NCI-H1417 treated with DMSO at 0.1 percent for 48 hours (cell line): ENCODE data around the gene DUSP1.
"Not testable (repeated sequence)": the region's sequence is repeated elsewhere in the genome, so short reads cannot be mapped to it uniquely, and the experiment has no call there.

Experiments used
- DNase-seq: peaks from one replicate; lab custom pipeline; 2025; lab: John Stamatoyannopoulos, UW

DUSP1 gene, protein sequence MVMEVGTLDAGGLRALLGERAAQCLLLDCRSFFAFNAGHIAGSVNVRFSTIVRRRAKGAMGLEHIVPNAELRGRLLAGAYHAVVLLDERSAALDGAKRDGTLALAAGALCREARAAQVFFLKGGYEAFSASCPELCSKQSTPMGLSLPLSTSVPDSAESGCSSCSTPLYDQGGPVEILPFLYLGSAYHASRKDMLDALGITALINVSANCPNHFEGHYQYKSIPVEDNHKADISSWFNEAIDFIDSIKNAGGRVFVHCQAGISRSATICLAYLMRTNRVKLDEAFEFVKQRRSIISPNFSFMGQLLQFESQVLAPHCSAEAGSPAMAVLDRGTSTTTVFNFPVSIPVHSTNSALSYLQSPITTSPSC

DNA sequence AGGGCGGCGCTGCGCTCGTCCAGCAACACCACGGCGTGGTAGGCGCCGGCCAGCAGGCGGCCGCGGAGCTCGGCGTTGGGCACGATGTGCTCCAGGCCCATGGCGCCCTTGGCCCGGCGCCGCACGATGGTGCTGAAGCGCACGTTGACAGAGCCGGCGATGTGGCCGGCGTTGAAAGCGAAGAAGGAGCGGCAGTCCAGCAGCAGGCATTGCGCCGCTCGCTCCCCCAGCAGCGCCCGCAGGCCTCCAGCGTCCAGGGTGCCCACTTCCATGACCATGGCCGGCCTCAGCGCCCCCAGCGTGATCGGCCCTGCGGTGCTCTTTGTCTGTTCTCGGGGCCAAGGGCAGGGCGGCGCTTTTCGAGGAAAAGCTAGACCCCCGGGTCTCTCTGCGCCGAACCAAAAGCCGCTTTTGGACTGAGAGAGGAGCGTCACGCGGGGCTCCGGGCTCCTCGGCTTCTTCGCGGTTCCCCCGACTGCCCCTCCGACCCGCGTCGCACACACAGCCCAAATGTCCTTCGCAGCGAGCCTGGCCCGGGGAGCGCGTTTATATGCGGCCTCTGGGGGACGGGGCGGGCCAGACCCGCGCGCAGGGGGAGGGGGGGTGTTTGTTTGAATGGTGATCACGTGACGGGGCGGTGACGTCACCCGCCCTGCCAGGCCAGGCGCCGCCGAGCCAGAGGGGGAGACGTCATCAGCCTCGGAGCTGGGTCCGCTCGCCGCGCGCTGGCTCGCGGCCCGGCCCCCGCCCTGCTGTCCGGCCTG, at the start of gene DUSP1:
Gene DUSP1, minus strand, starts transcription at position 521 of the 764 bp plus-strand sequence. Its CDS starts 243 bp downstream, at position 278.
- DNase-seq, result peak; percentile 21

DNA sequence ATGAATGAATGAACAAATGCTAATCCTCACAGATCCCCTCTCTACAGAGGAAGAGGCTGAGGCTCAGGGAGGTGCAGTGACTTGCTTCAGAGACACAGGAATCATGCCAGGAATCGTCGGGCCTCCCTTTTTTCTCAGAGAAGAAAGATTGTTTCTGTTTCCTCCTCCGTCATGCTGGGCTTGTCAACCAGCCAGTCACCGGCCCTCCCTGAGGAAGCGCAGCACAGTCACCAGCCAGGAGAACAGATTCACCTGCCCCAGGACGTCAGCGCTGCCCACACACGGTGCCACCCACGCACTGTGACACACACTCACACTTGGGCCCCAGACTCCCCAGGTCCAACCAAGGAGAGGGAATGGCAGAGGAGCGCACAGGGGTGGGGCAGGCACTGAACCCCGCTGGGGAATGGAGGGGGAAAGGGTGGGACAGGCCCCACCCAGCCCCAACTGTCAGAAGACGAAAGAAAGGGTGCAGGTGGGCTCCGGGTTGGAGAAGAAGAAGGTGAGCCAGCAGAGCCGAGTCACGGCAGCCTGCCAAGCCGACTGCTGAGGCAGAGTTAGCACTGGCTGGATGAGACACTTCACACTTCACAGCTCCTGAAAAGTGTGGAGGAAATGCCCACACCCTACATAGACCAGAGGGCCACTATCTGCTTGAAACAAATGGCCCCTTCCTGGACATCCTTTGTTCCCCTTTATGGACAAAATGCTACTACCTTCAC, 49.2 kb upstream of the DUSP1 start:
- no peak for DNase-seq

DNA sequence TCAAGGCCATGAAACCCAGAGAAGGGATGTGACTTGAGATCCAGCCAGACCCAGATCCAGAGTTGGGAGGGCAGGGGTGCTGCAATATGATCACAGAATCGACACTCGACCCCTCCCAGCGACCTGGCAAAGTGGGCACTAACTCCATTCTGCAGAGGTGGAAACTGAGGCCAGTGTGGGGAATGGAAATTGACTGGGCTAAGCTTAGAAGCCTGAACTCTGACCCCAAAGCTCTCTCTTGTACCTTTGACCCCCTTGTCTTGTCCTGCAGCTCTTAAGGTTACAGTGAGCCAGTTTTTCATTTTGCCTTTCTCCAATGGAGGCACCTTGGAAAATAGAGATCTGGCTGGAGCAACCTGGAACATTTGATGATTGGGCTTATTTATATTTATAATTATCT, 48.6 kb upstream of the DUSP1 start:
- DNase-seq, result no peak

DNA sequence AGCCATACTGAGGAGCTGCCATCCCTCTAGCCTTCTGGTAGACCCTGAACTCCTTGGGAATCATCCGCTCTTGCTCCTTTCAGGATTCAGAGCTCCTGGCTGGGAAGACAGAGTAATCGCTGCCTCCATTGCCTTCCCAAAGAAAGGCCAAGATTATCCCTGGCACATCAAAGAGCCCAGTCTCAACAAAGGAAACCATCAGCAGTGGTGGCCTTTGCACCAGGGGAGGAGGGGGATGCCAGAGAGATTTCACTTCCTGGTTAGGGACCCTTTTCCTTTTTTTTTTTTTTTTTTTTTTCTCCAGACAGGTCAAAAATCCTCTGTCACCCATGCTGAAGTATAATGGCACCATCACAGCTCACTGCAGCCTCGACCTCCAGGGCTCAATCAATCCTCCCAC, 47.1 kb upstream of the DUSP1 start:
- no peak for DNase-seq

DNA sequence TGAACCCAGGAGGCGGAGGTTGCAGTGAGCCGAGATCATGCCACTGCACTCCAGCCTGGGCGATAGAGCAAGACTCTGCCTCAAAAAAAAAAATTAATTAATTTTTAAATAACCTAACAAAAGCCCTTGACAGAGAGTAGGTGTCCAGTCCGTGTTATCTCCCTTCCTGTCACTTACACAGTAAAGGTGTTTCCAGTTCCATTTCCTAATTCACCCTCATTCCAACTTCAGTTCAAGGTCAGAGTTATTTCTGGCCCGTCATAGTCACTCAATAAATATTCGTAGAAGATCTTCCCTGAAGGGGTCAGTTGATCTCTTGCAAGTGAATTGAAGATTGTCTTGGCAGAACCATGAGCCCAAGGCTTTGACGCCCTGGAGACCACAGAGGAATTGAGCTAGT, 46.7 kb upstream of the DUSP1 start:
- no peak for DNase-seq

DNA sequence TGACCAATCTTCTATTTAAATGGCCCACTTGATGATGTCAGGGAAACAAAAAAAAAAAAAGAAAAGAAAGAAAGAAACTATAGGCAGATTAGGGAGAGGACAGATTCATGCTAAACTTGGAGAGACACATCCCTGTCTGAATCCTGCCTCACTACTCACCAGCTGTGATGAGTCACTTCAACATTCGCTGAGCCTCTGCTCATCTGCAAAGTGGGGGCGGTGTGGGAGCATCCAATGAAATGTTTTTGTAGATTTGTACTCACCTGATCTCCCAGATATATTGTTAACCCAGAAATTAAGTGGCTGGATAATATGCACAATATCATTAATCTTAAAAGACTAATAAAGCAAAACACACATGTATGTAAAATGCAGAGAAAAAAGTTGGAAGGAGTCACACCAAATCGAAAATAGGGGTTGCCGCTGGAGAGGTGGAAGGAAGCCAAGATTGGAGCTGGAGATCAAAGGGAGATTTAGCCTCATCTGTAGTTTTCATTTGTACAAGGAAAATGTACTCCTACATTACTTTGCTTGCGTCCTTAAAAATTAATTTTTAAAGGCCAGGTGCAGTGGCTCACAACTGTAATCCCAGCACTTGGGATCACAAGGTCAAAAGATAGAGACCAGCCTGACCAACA, 46.0 kb upstream of the DUSP1 start:
- no peak for DNase-seq

DNA sequence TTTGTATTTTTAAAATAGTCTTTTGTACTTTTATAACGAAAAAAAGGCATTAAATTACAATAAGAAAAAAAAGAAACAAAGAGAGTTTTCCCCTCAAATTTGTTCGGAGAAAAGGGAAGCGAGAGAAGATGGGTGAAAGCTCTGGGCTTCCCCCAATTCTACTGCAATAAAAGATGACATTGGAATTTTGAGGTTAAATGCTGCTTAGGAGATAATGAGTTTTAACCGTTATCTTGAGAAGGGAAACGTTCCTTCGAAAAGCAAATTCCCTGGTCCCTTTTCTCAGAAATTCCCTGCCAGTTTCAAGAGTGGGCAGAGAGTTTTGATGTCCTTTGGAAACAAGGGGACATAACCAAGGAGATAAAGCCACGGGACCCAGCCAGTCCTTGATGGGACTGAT, 44.6 kb upstream of the DUSP1 start:
- no peak for DNase-seq

DNA sequence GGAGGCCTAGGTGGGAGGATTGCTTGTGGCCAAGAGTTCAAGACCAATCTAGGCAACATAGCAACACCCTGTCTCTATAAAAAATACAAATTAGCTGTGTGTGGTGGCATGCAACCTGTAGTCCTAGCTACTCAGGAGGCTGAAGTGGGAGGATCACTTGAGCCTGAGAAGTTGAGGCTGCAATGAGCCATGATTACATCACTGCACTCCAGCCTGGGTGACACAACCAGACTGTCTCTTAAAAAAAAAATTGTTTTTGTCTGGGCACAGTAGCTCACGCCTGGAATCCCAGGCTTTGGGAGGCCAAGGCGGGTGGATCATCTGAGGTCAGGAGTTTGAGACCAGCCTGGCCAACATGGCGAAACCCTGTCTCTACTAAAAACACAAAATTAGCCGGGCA, 40.0 kb upstream of the DUSP1 start:
- DNase-seq, result not testable (repeated sequence)

DNA sequence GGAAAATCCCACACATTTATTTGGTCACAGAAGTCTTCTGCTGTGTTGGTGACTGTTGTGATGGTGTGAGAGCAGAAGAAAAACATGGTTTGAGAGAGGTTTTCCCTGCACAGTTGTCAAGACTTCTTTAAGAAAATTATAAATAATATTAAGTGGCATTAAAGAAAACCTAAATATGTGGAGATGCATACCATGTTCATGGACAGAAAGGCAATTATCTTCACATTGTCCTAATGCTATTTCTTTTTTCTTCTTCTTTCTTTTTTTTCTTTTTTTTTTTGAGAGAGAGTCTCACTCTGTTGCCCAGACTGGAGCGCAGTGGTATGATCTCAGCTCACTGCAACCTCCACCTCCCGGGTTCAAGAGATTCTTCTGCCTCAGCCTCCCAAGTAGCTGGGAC, 38.8 kb upstream of the DUSP1 start:
- no peak for DNase-seq

DNA sequence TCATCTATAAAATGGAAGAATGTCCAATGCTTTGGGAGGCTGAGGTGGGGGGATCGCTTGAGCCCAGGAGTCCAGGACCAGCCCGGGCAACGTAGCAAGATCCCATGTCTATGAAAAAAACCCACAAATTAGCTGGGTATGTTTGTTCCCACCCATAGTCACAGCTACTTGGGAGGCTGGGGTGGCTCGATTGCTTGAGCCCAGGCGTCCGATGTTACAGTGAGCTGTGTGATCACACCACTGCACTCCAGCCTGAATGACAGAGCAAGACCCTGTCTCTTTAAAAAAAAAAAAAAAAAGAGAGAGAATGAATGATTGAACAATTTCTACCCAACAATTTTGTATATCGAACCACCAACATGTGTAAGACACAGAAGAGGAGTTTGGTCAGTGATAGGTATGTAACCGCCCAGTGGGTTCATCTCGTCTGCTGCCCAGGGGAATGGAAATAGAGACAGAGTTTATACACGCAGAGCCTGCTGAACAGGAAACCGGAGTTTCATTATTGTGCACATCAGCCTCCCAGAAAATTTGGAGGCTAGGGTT, 36.8 kb upstream of the DUSP1 start:
- DNase-seq, result no peak

DNA sequence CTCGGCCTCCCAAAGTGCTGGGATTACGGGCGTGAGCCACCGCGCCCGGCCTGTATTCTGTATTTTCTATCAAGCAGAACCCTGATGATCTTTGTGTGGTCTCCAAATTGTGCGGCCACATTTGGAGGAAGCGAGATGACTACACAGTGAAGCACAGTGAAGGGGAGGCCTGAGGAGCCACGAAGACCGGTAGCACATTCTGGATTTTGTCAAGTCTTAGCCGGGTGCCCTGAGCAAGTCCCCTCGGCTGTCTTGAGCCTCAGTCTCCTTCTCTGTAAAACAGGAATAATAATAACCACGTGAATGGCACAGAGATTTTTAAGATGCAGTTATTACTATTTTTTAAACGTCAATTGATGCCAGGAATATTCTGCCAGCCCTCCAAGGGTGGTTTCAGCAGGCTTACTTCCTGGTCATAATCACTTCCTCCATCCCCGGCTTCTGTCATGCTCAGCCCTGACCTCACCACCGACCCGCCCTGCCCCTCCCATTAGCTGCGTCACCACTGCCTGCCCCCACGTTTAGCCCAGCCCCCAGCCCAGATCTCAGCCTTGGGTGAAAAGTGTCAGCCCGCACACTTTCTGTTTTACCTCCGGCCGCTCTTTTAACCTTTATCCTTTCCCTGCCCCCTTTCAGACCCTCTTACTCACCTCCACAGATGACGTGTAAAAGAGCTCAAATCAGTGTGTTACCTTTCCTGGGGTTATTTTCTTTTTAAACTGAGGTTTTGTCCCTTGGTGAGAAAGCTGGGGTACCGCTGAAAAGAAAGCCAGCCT, 36.1 kb upstream of the DUSP1 start:
- no peak for DNase-seq

DNA sequence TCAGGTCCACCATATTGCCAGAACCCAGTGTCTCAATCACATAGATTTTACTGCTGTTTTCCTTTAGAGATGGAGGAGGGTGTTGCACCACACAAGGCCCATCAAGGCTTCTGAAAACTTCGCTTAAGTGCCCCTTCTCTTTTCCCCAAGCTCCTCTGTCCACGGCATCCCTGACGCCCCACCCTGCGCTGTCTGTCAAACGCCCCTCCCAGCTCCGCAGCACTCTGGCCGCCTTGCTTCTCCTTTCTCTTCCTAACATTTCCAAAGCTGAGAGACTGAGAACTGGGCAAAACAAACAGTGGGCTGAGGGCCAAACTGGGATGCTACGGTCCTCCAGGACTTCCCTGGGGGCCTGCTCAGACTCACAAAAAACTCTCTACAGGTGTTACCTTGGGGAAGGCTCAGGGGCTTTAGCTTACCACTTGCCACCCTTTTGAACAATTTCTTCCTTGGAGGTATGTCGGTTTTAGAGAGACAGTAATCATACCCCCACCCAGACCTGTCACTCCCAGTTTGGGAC, 34.8 kb upstream of the DUSP1 start:
- no peak for DNase-seq

DNA sequence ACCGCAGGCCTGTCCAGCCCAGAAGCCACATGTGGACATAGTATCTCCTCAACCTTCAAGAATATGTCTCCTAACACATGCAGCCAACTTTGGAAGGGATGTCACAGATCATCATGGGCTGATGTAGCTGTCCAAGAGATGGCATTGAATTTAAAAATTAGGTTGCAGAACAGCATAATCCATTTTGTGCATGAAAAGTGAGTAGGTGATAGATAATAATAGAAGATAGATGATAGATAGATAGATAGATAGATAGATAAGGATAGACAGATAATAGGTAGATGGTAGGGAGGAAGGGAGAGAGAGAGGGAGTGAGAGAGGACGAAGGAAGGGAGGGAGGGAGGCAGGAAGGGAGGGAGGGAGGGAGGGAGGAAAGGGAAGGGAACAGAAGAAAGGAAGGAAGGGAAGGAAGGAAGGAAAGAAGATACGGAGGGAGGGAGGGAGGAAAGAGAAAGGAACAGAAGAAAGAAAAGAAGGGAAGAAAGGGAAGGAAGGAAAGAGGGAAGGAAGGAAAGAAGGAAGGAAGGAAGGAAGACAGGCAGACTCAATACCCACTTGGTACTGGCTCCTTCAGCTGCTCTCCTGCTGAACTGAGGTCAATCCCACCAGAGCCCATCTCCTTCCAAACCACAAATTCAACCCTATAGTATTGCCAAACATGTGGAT, 34.2 kb upstream of the DUSP1 start:
- no peak for DNase-seq

DNA sequence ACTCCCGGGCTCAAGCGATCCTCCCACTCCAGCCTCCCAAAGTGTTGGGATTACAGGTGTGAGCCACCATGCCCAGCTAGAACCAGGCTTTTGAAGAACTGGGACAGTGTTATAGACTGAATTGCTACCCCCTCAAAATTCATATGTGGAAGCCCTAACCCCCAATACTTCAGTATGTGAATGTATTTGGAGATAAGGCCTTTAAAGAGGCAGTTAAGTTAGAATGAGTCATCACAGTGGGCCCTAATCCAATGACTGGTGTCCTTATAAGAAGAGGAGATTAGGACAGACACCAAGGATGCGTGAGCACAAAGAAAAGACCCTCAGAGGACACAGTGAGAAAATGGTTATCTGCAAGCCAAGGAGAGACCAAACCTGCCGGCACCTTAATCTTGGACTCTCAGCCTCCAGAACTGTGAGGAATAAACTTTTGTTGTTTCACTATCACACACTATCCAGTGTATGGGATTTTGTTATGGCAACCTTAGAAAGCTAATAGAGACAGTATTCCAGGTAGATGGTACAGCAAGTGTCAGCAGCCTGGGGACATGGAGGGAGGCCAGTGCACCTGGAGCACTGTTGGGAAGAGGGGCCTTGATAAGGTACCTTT, 31.7 kb upstream of the DUSP1 start:
- DNase-seq, result no peak

DNA sequence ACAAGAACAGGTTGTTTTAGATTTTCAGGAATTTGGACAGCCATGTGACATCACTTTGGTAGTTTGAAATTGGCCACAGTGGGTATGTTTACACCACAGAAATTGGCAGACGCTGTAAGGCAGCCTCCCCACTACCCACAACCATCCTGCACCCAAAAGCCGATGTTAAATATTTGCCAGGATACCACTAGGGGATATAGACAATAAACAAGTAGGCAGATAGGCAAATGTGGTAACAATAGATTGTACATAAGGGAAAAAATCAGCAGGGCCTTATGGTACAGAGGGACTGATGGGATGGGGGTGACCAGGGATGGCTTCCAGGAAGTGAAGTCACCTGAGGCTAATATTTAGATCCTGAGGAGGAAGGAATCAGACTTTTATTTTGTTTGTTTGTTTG, 31.1 kb upstream of the DUSP1 start:
- DNase-seq, result no peak

DNA sequence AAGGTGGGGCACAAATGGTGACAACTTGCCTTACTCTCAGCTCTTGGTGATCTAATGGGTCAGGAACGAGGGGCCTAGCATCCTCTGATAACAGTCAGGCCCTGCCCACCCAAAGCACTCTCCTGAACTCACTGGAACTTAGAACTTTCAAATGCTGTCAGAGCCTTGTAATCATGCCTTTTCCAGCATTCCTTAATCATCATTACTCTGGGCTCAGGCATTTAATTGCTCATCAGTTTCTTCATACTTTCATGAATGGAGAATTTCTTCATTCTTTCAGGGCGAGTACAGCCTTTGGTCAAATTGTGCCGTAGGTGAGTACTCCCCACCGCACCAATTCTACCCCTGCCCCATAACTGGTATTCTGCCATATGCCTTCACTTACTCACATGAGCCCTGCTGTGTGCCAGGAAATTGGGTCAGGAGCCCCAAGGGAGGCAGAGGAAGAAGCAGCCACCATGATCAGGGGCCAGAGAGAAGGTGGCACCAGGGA, 30.2 kb upstream of the DUSP1 start:
- no peak for DNase-seq

DNA sequence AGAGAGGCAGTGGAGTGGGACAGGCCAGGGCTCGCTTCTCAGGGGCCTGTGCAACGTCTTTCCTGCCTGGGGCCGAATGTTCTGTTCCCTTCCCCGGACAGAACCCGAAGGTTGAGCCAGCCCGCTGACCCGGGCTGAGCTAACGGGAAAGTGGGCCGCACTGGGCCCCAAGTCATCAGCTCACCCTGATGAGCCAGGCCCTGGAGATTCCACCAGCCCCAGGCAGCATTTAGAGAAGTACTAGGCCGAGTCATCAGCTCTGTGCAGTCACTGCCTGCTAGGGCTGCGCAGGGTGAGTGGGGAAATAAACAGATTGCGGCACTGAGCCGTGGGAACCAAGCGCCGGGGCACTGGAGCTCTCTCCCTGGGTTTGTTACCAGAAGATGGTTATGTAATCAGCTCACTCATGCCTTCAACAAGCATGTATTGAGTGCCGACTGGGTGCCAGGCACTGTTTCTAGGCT, 29.1 kb upstream of the DUSP1 start:
- no peak for DNase-seq

DNA sequence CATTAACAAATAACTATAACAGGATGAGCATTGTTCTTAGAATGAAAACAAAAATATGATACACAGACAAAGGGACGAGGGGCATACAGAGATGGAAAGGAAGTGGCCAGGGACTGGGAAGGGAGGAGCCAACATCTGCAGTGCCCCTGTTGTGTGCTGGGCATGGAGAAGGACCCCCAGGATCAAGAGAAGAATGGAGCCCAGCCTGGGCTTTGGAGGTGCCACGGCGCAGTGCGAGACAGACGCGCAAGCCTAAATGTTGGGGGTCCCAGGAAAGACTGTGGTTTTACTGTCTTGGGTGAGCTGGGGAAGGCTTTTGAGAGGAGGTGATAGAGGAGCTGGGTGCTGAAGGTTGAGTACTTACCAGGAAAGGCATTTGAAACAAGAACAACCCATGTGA, 28.4 kb upstream of the DUSP1 start:
- no peak for DNase-seq

DNA sequence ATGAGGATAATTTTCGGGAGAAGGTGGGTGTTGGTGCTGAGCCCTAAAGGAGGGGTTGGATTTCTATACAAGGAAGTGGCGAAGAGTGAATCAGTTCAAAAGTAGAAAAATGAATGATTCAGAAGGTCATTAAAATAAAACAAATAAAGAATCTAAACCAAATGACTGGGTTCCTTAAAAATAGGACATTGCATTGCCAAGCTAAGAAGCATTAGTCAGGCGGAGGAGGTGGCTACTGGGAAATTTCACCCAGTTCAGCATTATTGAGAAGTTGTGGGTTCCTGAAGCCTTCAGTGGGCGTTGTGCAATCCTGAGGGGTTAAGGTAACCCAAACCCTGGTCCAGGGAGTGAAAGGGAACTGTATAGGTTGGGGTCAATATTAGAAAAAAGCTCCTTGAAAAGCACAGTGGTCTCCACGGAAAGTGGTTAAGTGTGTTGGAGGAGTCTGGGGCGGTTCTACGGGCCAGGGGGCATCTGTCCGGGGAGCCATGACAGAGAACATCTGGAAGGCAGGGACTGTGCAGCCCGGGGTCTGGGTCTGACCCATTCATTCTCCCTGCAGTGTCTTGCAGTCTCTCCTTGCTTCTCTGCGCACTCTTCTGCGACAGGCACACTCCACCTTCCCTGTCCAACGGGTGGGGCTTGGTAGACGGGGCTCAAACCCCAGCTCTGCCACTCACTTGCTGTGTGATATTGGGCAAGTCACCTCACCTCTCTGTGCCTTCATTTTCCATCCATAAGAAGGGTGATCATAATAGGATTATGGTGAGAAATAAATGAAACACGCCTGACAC, 27.6 kb upstream of the DUSP1 start:
- no peak for DNase-seq
